GM23338 (cell line): Measurements from ENCODE around the gene KCNK10. TPM values are rescaled to one million over a fixed set of nuclear protein-coding genes. Genes with fewer than 3 reads are reported as not detected.

Experiments used
- ATAC-seq: fragments of 200-7000 bp; cut with Tn5 transposase; 3 replicates; pipeline ENCODE4 v1.9.1; 2020
- DNase-seq: peaks from one replicate; pipeline ENCODE4 v3.0.0-alpha.2; 2015; ENCODE audit warnings: low spot score
- H2AFZ ChIP-seq: fragments of 200-600 bp; sonication (generic); 2 replicates; pipeline ENCODE4 v1.8.0; 2016; ENCODE audit warnings: antibody characterized with exemption, mild to moderate bottlenecking, moderate library complexity
- H3F3A ChIP-seq: fragments of 200-600 bp; sonication (generic); replicated peaks from 2 replicates; pipeline ENCODE4 v1.8.0; 2017; ENCODE audit warnings: antibody characterized with exemption, mixed run types, low read depth
- H3K27ac ChIP-seq: fragments of 200-600 bp; sonication (generic); 2 replicates; pipeline ENCODE4 v1.6.1; 2016; ENCODE audit warnings: low read depth
- H3K27me3 ChIP-seq: fragments of 200-600 bp; sonication (generic); 2 replicates; pipeline ENCODE4 v1.8.0; 2016; ENCODE audit warnings: mild to moderate bottlenecking, mixed run types, moderate library complexity; ENCODE audit not compliant: insufficient read depth
- H3K36me3 ChIP-seq: fragments of 200-600 bp; sonication (generic); 2 replicates; pipeline ENCODE4 v1.8.0; 2016; ENCODE audit warnings: mild to moderate bottlenecking; ENCODE audit not compliant: insufficient read depth
- H3K4me1 ChIP-seq: fragments of 200-600 bp; sonication (generic); 2 replicates; pipeline ENCODE4 v1.8.0; 2016; ENCODE audit warnings: mild to moderate bottlenecking, moderate library complexity; ENCODE audit not compliant: insufficient read depth
- H3K4me2 ChIP-seq: fragments of 200-600 bp; sonication (generic); 2 replicates; pipeline ENCODE4 v1.7.1; 2017; ENCODE audit warnings: mixed run types
- H3K4me3 ChIP-seq: fragments of 200-600 bp; sonication (generic); 2 replicates; pipeline ENCODE4 v1.6.1; 2016; ENCODE audit warnings: mixed run types
- H3K79me2 ChIP-seq: fragments of 200-600 bp; sonication (generic); replicated peaks from 2 replicates; pipeline ENCODE4 v1.8.0; 2017; ENCODE audit warnings: mild to moderate bottlenecking; ENCODE audit not compliant: insufficient read depth
- H3K9me2 ChIP-seq: fragments of 200-600 bp; sonication (generic); 2 replicates; pipeline ENCODE4 v1.8.0; 2017; ENCODE audit not compliant: insufficient read depth
- H4K20me1 ChIP-seq: fragments of 200-600 bp; sonication (generic); replicated peaks from 2 replicates; pipeline ENCODE4 v1.8.0; 2017; ENCODE audit warnings: mild to moderate bottlenecking; ENCODE audit not compliant: insufficient read depth
- H3K27ac Mint-ChIP-seq: 2 replicates; pipeline ENCODE4 v1.8.0; 2020; ENCODE audit warnings: inconsistent platforms, mild to moderate bottlenecking, moderate library complexity, mixed read lengths
- H3K27me3 Mint-ChIP-seq: 3 replicates; pipeline ENCODE4 v1.8.0; 2022; ENCODE audit warnings: low read depth, mild to moderate bottlenecking, moderate library complexity, mixed read lengths, inconsistent platforms; ENCODE audit not compliant: insufficient read depth, poor library complexity
- H3K36me3 Mint-ChIP-seq: 3 replicates; pipeline ENCODE4 v1.8.0; 2021; ENCODE audit warnings: low read depth, mild to moderate bottlenecking, inconsistent platforms, moderate library complexity, mixed read lengths
- H3K4me1 Mint-ChIP-seq: 3 replicates; pipeline ENCODE4 v1.8.0; 2020; ENCODE audit warnings: mild to moderate bottlenecking, inconsistent platforms, mixed read lengths
- H3K4me3 Mint-ChIP-seq: 3 replicates; pipeline ENCODE4 v1.8.0; 2021; ENCODE audit warnings: moderate library complexity, mild to moderate bottlenecking, inconsistent platforms, mixed read lengths
- H3K9me3 Mint-ChIP-seq: 3 replicates; pipeline ENCODE4 v1.8.0; 2020; ENCODE audit warnings: moderate library complexity, mild to moderate bottlenecking, inconsistent platforms, mixed read lengths
- CREB1 ChIP-seq: fragments of 250-450 bp; sonication (Bioruptor Pico); IDR thresholded peaks from 2 replicates; pipeline ENCODE4 v1.5.0; 2020; ENCODE audit warnings: low read depth, mild to moderate bottlenecking, moderate library complexity
- EZH2 ChIP-seq: fragments of 200-600 bp; sonication (generic); IDR thresholded peaks from one replicate; pipeline ENCODE4 v1.8.0; 2017; ENCODE audit warnings: antibody characterized with exemption, mild to moderate bottlenecking, low read depth; ENCODE audit not compliant: unreplicated experiment
- EZH2phosphoT487 ChIP-seq: fragments of 200-600 bp; sonication (generic); IDR thresholded peaks from one replicate; pipeline ENCODE4 v1.8.1; 2018; ENCODE audit warnings: antibody characterized with exemption; ENCODE audit not compliant: unreplicated experiment
- JUNB ChIP-seq: IDR thresholded peaks from one replicate; pipeline ENCODE4 v1.6.1; 2016; ENCODE audit warnings: antibody characterized with exemption; ENCODE audit not compliant: unreplicated experiment
- NANOG ChIP-seq: IDR thresholded peaks from 2 replicates; pipeline ENCODE4 v1.6.1; 2016; ENCODE audit warnings: antibody characterized with exemption, borderline replicate concordance
- POLR2AphosphoS5 ChIP-seq: IDR thresholded peaks from 2 replicates; pipeline ENCODE4 v1.6.1; 2016; ENCODE audit warnings: antibody characterized with exemption, low read depth
- STAT1 ChIP-seq: IDR thresholded peaks from one replicate; pipeline ENCODE4 v1.6.1; 2016; ENCODE audit warnings: antibody characterized with exemption; ENCODE audit not compliant: unreplicated experiment
- ZNF114 ChIP-seq: fragments of 250-450 bp; sonication (Bioruptor Pico); IDR thresholded peaks from 2 replicates; pipeline ENCODE4 v1.5.0; 2020; ENCODE audit warnings: mild to moderate bottlenecking, moderate library complexity
- ZNF331 ChIP-seq: fragments of 250-450 bp; sonication (Bioruptor Pico); IDR thresholded peaks from 2 replicates; pipeline ENCODE4 v1.5.0; 2020; ENCODE audit warnings: low read depth, mild to moderate bottlenecking, moderate library complexity
- polyA plus RNA-seq: library from polyadenylated mRNA; unstranded; fragments of >200 nt; fragmentation: Nextera tagmentation; extraction: Ambion mirVana; gene quantifications from 2 replicates; pipeline ENCODE4 v1.2.1, GENCODE V29; 2016
- total RNA-seq: library from RNA; depleted of rRNA; stranded (reverse); fragments of >200 nt; shearing (Covaris generic); gene quantifications from 2 replicates; pipeline ENCODE4 v1.2.3, GENCODE V29; 2014
- TF ChIP-seq, protein P1 (sequence below): IDR thresholded peaks from 2 replicates; pipeline ENCODE4 v1.6.1; 2016; ENCODE audit warnings: antibody characterized with exemption
- TF ChIP-seq, protein P2 (sequence below): IDR thresholded peaks from one replicate; pipeline ENCODE4 v1.6.1; 2018; ENCODE audit warnings: antibody characterized with exemption; ENCODE audit not compliant: unreplicated experiment
- TF ChIP-seq, protein P3 (sequence below): fragments of 250-450 bp; sonication (Bioruptor Pico); IDR thresholded peaks from 2 replicates; pipeline ENCODE4 v1.5.0; 2020; ENCODE audit warnings: mild to moderate bottlenecking, moderate library complexity
- TF ChIP-seq, protein P4 (sequence below), 2 experiments: fragments of 200-600 bp in 1 of 2; sonication (generic) in 1 of 2; conservative IDR thresholded peaks; 2 replicates each; pipeline versions ENCODE4 v1.5.1 to v1.6.1; 2016 to 2017; ENCODE audit warnings: antibody characterized with exemption in 2 of 2, low read depth in 2 of 2, mild to moderate bottlenecking in 2 of 2, moderate library complexity in 1 of 2

Gene KCNK10
- total and polyA plus RNA-seq, 2 experiments from 2014 or later = 0.29 to 1.0 TPM

DNA sequence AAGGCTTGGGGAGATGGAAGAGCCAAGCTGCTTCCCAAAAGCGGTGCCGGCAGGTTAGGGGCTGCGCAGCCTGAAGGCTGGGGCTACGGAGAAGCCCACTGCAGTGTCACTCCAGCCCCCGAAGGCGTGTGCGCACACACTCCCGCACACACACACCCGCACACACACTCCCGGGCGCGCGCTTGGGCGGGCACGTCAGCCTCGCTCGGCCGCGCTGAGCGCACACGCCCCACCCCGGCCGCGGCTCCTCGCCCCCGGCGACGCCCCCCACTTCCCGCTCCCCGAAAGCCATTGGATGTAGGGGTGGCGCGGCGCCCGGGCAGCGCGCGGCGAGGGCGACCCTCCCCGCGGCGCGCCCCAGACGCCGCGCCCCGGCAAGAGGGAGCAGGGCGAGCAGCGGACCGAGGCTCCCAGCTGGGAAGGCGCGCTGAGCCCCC is at the start of gene KCNK10 (continued):
- no peak for TF ChIP-seq NANOG

DNA sequence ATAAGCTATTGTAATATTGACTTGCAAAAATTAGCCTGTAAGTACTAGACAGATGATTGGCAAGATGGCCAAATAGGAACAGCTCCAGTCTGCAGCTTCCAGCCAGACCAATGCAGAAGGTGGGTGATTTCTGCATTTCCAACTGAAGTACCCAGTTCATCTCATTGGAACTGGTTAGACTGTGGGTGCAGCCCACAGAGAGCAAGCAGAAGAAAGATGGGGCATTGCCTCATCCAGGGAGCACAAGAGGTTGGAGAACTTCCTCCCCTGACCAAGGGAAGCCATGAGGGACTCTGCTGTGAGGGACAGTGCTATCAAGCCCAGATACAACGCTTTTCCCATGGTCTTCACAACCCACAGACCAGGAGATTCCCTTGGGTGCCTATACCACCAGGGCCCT is 46.4 kb upstream of the KCNK10 start:
- Mint-ChIP-seq H3K27me3 (peaks cover 13% of the 10 kb centered on the region), H3K9me3 (peaks cover 7% of the 10 kb centered on the region; the same call in 2 of the 3 replicates), H3K4me3 (no peak overlapping the region), H3K36me3 (no peaks in the 10 kb centered on the region), H3K4me1 (peaks cover 22% of the 10 kb centered on the region), H3K27ac (no peak overlapping the region)
- H2AFZ ChIP-seq = no peak overlapping the region
- H4K20me1 ChIP-seq = no peaks in the 10 kb centered on the region
- H3F3A ChIP-seq = no peaks in the 10 kb centered on the region
- H3K4me2 ChIP-seq = no peak overlapping the region
- TF ChIP-seq POLR2AphosphoS5 (no peak), ZNF331 (CRISPR knock-in tag) (no peak), EZH2 (no peak), EZH2phosphoT487 (no peak), NANOG (no peak), STAT1 (no peak), CREB1 (CRISPR knock-in tag) (no peak), ZNF114 (no peak), JUNB (no peak)
- TF ChIP-seq, protein P1, sequence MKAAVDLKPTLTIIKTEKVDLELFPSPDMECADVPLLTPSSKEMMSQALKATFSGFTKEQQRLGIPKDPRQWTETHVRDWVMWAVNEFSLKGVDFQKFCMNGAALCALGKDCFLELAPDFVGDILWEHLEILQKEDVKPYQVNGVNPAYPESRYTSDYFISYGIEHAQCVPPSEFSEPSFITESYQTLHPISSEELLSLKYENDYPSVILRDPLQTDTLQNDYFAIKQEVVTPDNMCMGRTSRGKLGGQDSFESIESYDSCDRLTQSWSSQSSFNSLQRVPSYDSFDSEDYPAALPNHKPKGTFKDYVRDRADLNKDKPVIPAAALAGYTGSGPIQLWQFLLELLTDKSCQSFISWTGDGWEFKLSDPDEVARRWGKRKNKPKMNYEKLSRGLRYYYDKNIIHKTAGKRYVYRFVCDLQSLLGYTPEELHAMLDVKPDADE = no peak
- TF ChIP-seq, protein P2, sequence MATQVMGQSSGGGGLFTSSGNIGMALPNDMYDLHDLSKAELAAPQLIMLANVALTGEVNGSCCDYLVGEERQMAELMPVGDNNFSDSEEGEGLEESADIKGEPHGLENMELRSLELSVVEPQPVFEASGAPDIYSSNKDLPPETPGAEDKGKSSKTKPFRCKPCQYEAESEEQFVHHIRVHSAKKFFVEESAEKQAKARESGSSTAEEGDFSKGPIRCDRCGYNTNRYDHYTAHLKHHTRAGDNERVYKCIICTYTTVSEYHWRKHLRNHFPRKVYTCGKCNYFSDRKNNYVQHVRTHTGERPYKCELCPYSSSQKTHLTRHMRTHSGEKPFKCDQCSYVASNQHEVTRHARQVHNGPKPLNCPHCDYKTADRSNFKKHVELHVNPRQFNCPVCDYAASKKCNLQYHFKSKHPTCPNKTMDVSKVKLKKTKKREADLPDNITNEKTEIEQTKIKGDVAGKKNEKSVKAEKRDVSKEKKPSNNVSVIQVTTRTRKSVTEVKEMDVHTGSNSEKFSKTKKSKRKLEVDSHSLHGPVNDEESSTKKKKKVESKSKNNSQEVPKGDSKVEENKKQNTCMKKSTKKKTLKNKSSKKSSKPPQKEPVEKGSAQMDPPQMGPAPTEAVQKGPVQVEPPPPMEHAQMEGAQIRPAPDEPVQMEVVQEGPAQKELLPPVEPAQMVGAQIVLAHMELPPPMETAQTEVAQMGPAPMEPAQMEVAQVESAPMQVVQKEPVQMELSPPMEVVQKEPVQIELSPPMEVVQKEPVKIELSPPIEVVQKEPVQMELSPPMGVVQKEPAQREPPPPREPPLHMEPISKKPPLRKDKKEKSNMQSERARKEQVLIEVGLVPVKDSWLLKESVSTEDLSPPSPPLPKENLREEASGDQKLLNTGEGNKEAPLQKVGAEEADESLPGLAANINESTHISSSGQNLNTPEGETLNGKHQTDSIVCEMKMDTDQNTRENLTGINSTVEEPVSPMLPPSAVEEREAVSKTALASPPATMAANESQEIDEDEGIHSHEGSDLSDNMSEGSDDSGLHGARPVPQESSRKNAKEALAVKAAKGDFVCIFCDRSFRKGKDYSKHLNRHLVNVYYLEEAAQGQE = no peak
- TF ChIP-seq, protein P3, sequence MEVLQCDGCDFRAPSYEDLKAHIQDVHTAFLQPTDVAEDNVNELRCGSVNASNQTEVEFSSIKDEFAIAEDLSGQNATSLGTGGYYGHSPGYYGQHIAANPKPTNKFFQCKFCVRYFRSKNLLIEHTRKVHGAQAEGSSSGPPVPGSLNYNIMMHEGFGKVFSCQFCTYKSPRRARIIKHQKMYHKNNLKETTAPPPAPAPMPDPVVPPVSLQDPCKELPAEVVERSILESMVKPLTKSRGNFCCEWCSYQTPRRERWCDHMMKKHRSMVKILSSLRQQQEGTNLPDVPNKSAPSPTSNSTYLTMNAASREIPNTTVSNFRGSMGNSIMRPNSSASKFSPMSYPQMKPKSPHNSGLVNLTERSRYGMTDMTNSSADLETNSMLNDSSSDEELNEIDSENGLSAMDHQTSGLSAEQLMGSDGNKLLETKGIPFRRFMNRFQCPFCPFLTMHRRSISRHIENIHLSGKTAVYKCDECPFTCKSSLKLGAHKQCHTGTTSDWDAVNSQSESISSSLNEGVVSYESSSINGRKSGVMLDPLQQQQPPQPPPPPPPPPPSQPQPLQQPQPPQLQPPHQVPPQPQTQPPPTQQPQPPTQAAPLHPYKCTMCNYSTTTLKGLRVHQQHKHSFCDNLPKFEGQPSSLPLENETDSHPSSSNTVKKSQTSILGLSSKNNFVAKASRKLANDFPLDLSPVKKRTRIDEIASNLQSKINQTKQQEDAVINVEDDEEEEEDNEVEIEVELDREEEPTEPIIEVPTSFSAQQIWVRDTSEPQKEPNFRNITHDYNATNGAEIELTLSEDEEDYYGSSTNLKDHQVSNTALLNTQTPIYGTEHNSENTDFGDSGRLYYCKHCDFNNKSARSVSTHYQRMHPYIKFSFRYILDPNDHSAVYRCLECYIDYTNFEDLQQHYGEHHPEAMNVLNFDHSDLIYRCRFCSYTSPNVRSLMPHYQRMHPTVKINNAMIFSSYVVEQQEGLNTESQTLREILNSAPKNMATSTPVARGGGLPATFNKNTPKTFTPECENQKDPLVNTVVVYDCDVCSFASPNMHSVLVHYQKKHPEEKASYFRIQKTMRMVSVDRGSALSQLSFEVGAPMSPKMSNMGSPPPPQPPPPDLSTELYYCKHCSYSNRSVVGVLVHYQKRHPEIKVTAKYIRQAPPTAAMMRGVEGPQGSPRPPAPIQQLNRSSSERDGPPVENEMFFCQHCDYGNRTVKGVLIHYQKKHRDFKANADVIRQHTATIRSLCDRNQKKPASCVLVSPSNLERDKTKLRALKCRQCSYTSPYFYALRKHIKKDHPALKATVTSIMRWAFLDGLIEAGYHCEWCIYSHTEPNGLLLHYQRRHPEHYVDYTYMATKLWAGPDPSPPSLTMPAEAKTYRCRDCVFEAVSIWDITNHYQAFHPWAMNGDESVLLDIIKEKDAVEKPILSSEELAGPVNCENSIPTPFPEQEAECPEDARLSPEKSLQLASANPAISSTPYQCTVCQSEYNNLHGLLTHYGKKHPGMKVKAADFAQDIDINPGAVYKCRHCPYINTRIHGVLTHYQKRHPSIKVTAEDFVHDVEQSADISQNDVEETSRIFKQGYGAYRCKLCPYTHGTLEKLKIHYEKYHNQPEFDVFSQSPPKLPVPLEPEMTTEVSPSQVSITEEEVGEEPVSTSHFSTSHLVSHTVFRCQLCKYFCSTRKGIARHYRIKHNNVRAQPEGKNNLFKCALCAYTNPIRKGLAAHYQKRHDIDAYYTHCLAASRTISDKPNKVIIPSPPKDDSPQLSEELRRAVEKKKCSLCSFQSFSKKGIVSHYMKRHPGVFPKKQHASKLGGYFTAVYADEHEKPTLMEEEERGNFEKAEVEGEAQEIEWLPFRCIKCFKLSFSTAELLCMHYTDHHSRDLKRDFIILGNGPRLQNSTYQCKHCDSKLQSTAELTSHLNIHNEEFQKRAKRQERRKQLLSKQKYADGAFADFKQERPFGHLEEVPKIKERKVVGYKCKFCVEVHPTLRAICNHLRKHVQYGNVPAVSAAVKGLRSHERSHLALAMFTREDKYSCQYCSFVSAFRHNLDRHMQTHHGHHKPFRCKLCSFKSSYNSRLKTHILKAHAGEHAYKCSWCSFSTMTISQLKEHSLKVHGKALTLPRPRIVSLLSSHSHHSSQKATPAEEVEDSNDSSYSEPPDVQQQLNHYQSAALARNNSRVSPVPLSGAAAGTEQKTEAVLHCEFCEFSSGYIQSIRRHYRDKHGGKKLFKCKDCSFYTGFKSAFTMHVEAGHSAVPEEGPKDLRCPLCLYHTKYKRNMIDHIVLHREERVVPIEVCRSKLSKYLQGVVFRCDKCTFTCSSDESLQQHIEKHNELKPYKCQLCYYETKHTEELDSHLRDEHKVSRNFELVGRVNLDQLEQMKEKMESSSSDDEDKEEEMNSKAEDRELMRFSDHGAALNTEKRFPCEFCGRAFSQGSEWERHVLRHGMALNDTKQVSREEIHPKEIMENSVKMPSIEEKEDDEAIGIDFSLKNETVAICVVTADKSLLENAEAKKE (CRISPR knock-in tag) = no peak
- TF ChIP-seq, protein P4, sequence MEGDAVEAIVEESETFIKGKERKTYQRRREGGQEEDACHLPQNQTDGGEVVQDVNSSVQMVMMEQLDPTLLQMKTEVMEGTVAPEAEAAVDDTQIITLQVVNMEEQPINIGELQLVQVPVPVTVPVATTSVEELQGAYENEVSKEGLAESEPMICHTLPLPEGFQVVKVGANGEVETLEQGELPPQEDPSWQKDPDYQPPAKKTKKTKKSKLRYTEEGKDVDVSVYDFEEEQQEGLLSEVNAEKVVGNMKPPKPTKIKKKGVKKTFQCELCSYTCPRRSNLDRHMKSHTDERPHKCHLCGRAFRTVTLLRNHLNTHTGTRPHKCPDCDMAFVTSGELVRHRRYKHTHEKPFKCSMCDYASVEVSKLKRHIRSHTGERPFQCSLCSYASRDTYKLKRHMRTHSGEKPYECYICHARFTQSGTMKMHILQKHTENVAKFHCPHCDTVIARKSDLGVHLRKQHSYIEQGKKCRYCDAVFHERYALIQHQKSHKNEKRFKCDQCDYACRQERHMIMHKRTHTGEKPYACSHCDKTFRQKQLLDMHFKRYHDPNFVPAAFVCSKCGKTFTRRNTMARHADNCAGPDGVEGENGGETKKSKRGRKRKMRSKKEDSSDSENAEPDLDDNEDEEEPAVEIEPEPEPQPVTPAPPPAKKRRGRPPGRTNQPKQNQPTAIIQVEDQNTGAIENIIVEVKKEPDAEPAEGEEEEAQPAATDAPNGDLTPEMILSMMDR (conservative IDR thresholded peaks at IDR 0.05; ENCODE audit: low read depth in 2 of 2) = no peak
- H3K27me3 ChIP-seq = no peaks in the 10 kb centered on the region
- no peaks in the 10 kb centered on the region for H3K79me2 ChIP-seq
- no peak for ATAC-seq
- H3K36me3 ChIP-seq = no peaks in the 10 kb centered on the region
- no peak overlapping the region for H3K4me3 ChIP-seq
- no peaks in the 10 kb centered on the region; the same call in none of the 2 replicates for H3K9me2 ChIP-seq
- no peak for DNase-seq
- H3K27ac ChIP-seq = no peak overlapping the region
- peaks cover 16% of the 10 kb centered on the region for H3K4me1 ChIP-seq
